PC-9 (cell line): ENCODE results near the gene LIMCH1. TPM values are rescaled to one million over a fixed set of nuclear protein-coding genes. Genes with fewer than 3 reads are reported as not detected.

Experiments
- BruUV-seq: library from RNA; stranded (reverse); fragments of 400-500 nt; replicated peaks from 2 replicates; lab custom pipeline; 2021; lab: Mats Ljungman, UMichigan
- CTCF ChIA-PET: fragments of 300-600 bp; sonication (Branson Sonifier 250); formaldehyde crosslinking; loops from one replicate; lab custom pipeline; 2022; ENCODE audit warnings: antibody characterized with exemption; lab: Charles Lee
- POLR2A ChIA-PET: fragments of 300-600 bp; sonication (Branson Sonifier 250); formaldehyde crosslinking; loops from one replicate; lab custom pipeline; 2022; ENCODE audit warnings: antibody characterized with exemption; ENCODE audit not compliant: unreplicated experiment; lab: Charles Lee
- DNase-seq, 2 experiments: peaks; one replicate each; pipeline versions ENCODE4 v3.0.0 to v3.0.0-alpha.2; 2015 to 2022; ENCODE audit warnings: mixed read lengths in 1 of 2
- H2AFZ ChIP-seq: fragments of 200-600 bp; sonication (generic); 2 replicates; pipeline ENCODE4 v1.8.1; 2017; ENCODE audit warnings: antibody characterized with exemption
- H3F3A ChIP-seq: fragments of 200-600 bp; sonication (generic); 2 replicates; pipeline ENCODE4 v1.8.1; 2017; ENCODE audit warnings: antibody characterized with exemption, mild to moderate bottlenecking, low read depth; ENCODE audit not compliant: insufficient read depth
- H3K27ac ChIP-seq: fragments of 200-600 bp; sonication (generic); 2 replicates; pipeline ENCODE4 v1.6.1; 2016; ENCODE audit warnings: mixed run types
- H3K27me3 ChIP-seq: fragments of 200-600 bp; sonication (generic); 2 replicates; pipeline ENCODE4 v1.6.1; 2016; ENCODE audit warnings: low read depth, mixed run types; ENCODE audit not compliant: insufficient read depth
- H3K36me3 ChIP-seq: fragments of 200-600 bp; sonication (generic); 2 replicates; pipeline ENCODE4 v1.6.1; 2016; ENCODE audit warnings: low read depth, mixed run types
- H3K4me1 ChIP-seq: fragments of 200-600 bp; sonication (generic); replicated peaks from 2 replicates; pipeline ENCODE4 v1.6.1; 2016; ENCODE audit warnings: mixed run types; ENCODE audit not compliant: insufficient read depth
- H3K4me2 ChIP-seq: fragments of 200-600 bp; sonication (generic); 2 replicates; pipeline ENCODE4 v1.6.1; 2017; ENCODE audit warnings: mixed run types
- H3K4me3 ChIP-seq: fragments of 200-600 bp; sonication (generic); 2 replicates; pipeline ENCODE4 v1.6.1; 2016; ENCODE audit warnings: mixed run types
- H3K79me2 ChIP-seq: fragments of 200-600 bp; sonication (generic); 2 replicates; pipeline ENCODE4 v1.6.1; 2017; ENCODE audit warnings: low read depth, mixed run types
- H3K9me2 ChIP-seq: fragments of 200-600 bp; sonication (generic); 2 replicates; pipeline ENCODE4 v1.8.1; 2017; ENCODE audit warnings: mild to moderate bottlenecking; ENCODE audit not compliant: insufficient read depth
- H3K9me3 ChIP-seq: fragments of 200-600 bp; sonication (generic); 2 replicates; pipeline ENCODE4 v1.8.1; 2016; ENCODE audit warnings: low read depth; ENCODE audit not compliant: insufficient read depth
- H4K20me1 ChIP-seq: fragments of 200-600 bp; sonication (generic); 2 replicates; pipeline ENCODE4 v1.8.1; 2017; ENCODE audit not compliant: insufficient read depth
- CTCF ChIP-seq: fragments of 200-600 bp; sonication (generic); conservative IDR thresholded peaks from 2 replicates; pipeline ENCODE4 v1.6.1; 2017; ENCODE audit warnings: mixed run types, antibody characterized with exemption, mild to moderate bottlenecking, moderate library complexity
- EZH2 ChIP-seq: fragments of 200-600 bp; sonication (generic); IDR thresholded peaks from 2 replicates; pipeline ENCODE4 v1.8.0; 2017; ENCODE audit warnings: antibody characterized with exemption, low read depth
- intact Hi-C: fragments of 100-400 bp; cut with micrococcal nuclease; formaldehyde crosslinking; loops from one replicate; pipeline ENCODE4 v1.10.0; 2022; ENCODE audit not compliant: unreplicated experiment
- total RNA-seq: library from RNA; stranded (reverse); gene quantifications from 2 replicates; pipeline ENCODE4 v1.2.3, GENCODE V29; 2021

The LIMCH1 gene
- total RNA-seq, 1 experiment from 2014 or later: 339 TPM

DNA sequence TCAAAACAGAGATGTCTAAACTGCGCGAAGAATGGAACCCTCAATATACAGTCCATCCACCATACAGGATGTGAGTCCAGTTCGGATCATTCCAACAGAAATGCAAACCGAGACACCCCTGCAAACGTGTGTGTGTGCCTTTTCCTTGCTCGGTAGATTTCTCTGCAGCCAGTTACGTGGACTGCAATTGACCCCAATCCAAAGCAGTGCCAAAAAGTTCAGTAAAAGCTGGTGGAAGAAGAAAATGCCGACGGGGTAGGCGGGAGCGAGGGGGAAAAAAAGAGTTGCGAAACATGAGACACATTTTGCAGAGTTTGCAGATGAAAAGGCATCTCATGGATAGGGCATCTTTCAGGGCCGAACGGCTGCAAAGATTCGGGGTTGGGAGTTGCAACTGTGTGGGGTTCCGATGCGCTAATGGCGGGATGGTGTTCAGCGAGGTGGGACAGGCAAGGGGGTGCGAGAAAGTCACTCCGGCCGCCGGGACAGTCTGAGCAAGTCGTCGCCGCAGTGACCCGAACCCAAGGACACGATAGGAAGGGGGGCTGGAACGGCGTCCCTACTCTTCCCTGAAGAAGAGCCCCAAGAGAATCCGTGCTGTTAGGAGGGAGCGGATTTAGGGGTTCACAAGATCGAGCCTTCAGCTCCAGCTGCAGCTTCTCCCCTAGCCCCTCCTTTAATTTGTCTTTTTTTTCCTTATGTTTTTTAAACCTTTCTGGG, 206.8 kb downstream of the LIMCH1 start:
- Histone ChIP-seq H3K27me3 (peaks cover 53% of the 10 kb centered on the region; the same call in 1 of the 2 replicates), H3F3A (no peaks in the 10 kb centered on the region), H3K4me2 (no peak overlapping the region), H3K79me2 (no peaks in the 10 kb centered on the region), H3K36me3 (no peaks in the 10 kb centered on the region), H3K27ac (no peak overlapping the region), H2AFZ (no peak overlapping the region), H3K4me1 (no peaks in the 10 kb centered on the region), H3K9me2 (no peaks in the 10 kb centered on the region), H3K4me3 (no peak overlapping the region), H3K9me3 (no peaks in the 10 kb centered on the region), H4K20me1 (no peaks in the 10 kb centered on the region)
- DNase-seq: no peak
- intact Hi-C loops: no loop called here
- TF ChIP-seq CTCF (no peak), EZH2 (no peak)
- no TSS peak for BruUV-seq
- ChIA-PET POLR2A (no interaction called here), CTCF (no interaction called here)

GRCh38 chr4:41745292-41746024, 207.5 kb downstream of the LIMCH1 start:
- peaks cover 60% of the 10 kb centered on the region; the same call in 1 of the 2 replicates for H3K27me3 ChIP-seq
- intact Hi-C loops: no loop called here
- H3K4me3 ChIP-seq: no peak overlapping the region
- H3K4me1 ChIP-seq: no peaks in the 10 kb centered on the region
- ChIA-PET CTCF (no interaction called here), POLR2A (no interaction called here)
- no peaks in the 10 kb centered on the region for H4K20me1 ChIP-seq
- no peaks in the 10 kb centered on the region for H3K9me2 ChIP-seq
- H3K79me2 ChIP-seq: no peaks in the 10 kb centered on the region
- TF ChIP-seq CTCF (no peak), EZH2 (no peak)
- no peaks in the 10 kb centered on the region for H3K9me3 ChIP-seq
- no peak overlapping the region for H3K27ac ChIP-seq
- no peak overlapping the region for H2AFZ ChIP-seq
- H3K4me2 ChIP-seq: no peak overlapping the region
- BruUV-seq: no TSS peak
- H3F3A ChIP-seq: no peaks in the 10 kb centered on the region
- no peak for DNase-seq
- H3K36me3 ChIP-seq: no peaks in the 10 kb centered on the region

- H3F3A ChIP-seq: no peaks in the 10 kb centered on the region
- H3K4me3 ChIP-seq: no peak overlapping the region
- no peak overlapping the region for H3K4me2 ChIP-seq
- intact Hi-C loops: no loop called here
- ChIA-PET POLR2A (no interaction called here), CTCF (no interaction called here)
- H3K9me2 ChIP-seq: no peaks in the 10 kb centered on the region
- DNase-seq: no peak
- TF ChIP-seq CTCF: no peak
- no peak for TF ChIP-seq EZH2
- H2AFZ ChIP-seq: no peak overlapping the region
- no peaks in the 10 kb centered on the region for H3K4me1 ChIP-seq
- no peaks in the 10 kb centered on the region for H3K79me2 ChIP-seq
- no peaks in the 10 kb centered on the region for H4K20me1 ChIP-seq
- no peak overlapping the region for H3K27ac ChIP-seq
- no peaks in the 10 kb centered on the region for H3K36me3 ChIP-seq
- peaks cover 66% of the 10 kb centered on the region; the same call in 1 of the 2 replicates for H3K27me3 ChIP-seq
- no peaks in the 10 kb centered on the region for H3K9me3 ChIP-seq
- no TSS peak for BruUV-seq
These were observed 208.1 kb downstream of the LIMCH1 start for GRCh38 chr4:41746025-41746439.
